HCT116 (cell line): ENCODE data around the gene ZMYM5. TPM values are rescaled to one million over a fixed set of nuclear protein-coding genes. Genes with fewer than 3 reads are reported as not detected.

Experiments
- ATAC-seq: fragments of 200-7000 bp; cut with Tn5 transposase; 2 replicates; pipeline ENCODE4 v1.9.1; 2020; ENCODE audit warnings: mild to moderate bottlenecking, moderate library complexity
- BruUV-seq: library from RNA; stranded (reverse); fragments of 400-500 nt; replicated peaks from 2 replicates; lab custom pipeline; 2021; lab: Mats Ljungman, UMichigan
- CTCF ChIA-PET: fragments of 300-600 bp; sonication (Branson Sonifier 250); formaldehyde crosslinking; loops from one replicate; lab custom pipeline; 2021; ENCODE audit warnings: antibody characterized with exemption; lab: Charles Lee
- POLR2A ChIA-PET: fragments of 300-600, 350-600 bp; sonication (Branson Sonifier 250); formaldehyde crosslinking; loops from one replicate; lab custom pipeline; 2021; ENCODE audit warnings: antibody characterized with exemption; lab: Charles Lee
- RAD21 ChIA-PET, 2 experiments: fragments of 300-600 bp; sonication (Branson Sonifier 250); formaldehyde crosslinking; loops; one replicate each; lab custom pipeline; 2023; ENCODE audit warnings: low total read pairs in 2 of 2; ENCODE audit not compliant: uncharacterized antibody in 2 of 2, unreplicated experiment in 2 of 2, low non-redundant PET in 1 of 2; lab: Charles Lee
- DNase-seq: peaks from one replicate; pipeline ENCODE4 v3.0.0-alpha.2; 2010; ENCODE audit warnings: low read depth, low spot score
- H2AFZ ChIP-seq: fragments of 200-600 bp; shearing (Covaris generic), sonication (generic); 2 replicates; pipeline ENCODE4 v1.6.1; 2017; ENCODE audit warnings: low read depth, mixed run types, mixed read lengths, antibody characterized with exemption, low read length; ENCODE audit not compliant: poor library complexity, severe bottlenecking
- H3K27ac ChIP-seq: 2 replicates; pipeline ENCODE4 v1.5.1; 2012; ENCODE audit warnings: low read depth, low read length
- H3K27me3 ChIP-seq: fragments of 200-600 bp; sonication (generic); 2 replicates; pipeline ENCODE4 v1.6.1; 2016; ENCODE audit warnings: mixed run types, low read length, mixed read lengths; ENCODE audit not compliant: insufficient read depth
- H3K36me3 ChIP-seq, 2 experiments: fragments of 200-500 bp in 1 of 2; fragments of 200-600 bp in 1 of 2; sonication (Bioruptor generic) in 1 of 2; sonication (generic) in 1 of 2; 2 replicates each; pipeline versions ENCODE4 v1.5.1 to v1.6.1; 2014 to 2016; ENCODE audit warnings: low read length in 2 of 2, inconsistent platforms in 1 of 2, mixed read lengths in 1 of 2, mixed run types in 1 of 2; ENCODE audit not compliant: insufficient read depth in 2 of 2, control insufficient read depth in 1 of 2
- H3K4me1 ChIP-seq, 2 experiments: fragments of 200-600 bp in 1 of 2; sonication (generic) in 1 of 2; 2 replicates each; pipeline versions ENCODE4 v1.5.1 to v1.6.1; 2012 to 2017; ENCODE audit warnings: low read length in 2 of 2, inconsistent platforms in 1 of 2, mild to moderate bottlenecking in 1 of 2, mixed read lengths in 1 of 2, mixed run types in 1 of 2, moderate library complexity in 1 of 2; ENCODE audit not compliant: insufficient read depth in 2 of 2, control insufficient read depth in 1 of 2
- H3K4me2 ChIP-seq: fragments of 200-600 bp; sonication (generic); 2 replicates; pipeline ENCODE4 v1.6.1; 2017; ENCODE audit warnings: mixed run types, low read length, mixed read lengths
- H3K4me3 ChIP-seq, 2 experiments: fragments of 200-600 bp in 1 of 2; sonication (generic) in 1 of 2; replicated peaks in 1 of 2; 2 replicates each; pipeline ENCODE4 v1.5.1; 2011 to 2016; ENCODE audit warnings: low read length in 2 of 2, control low read depth in 1 of 2, low read depth in 1 of 2, mild to moderate bottlenecking in 1 of 2, mixed read lengths in 1 of 2, mixed run types in 1 of 2
- H3K79me2 ChIP-seq: fragments of 200-600 bp; sonication (generic); 2 replicates; pipeline ENCODE4 v1.6.1; 2017; ENCODE audit warnings: mild to moderate bottlenecking, mixed run types, low read length, moderate library complexity, mixed read lengths; ENCODE audit not compliant: insufficient read depth
- H3K9ac ChIP-seq: fragments of 200-600 bp; sonication (generic); 2 replicates; pipeline ENCODE4 v1.6.1; 2016; ENCODE audit warnings: low read length, mixed read lengths
- H3K9me2 ChIP-seq: fragments of 200-600 bp; sonication (generic), shearing (Covaris generic); 2 replicates; pipeline ENCODE4 v1.6.1; 2017; ENCODE audit warnings: mixed run types, mild to moderate bottlenecking, moderate library complexity; ENCODE audit not compliant: insufficient read depth
- H3K9me3 ChIP-seq, 2 experiments: fragments of 200-500 bp in 1 of 2; fragments of 200-600 bp in 1 of 2; sonication (Bioruptor generic) in 1 of 2; sonication (generic) in 1 of 2; 2 replicates each; pipeline ENCODE4 v1.6.1; 2014 to 2017; ENCODE audit warnings: low read length in 2 of 2, mixed read lengths in 2 of 2, inconsistent platforms in 1 of 2, low read depth in 1 of 2, mild to moderate bottlenecking in 1 of 2, mixed run types in 1 of 2, moderate library complexity in 1 of 2; ENCODE audit not compliant: control insufficient read depth in 1 of 2, insufficient read depth in 1 of 2
- H4K20me1 ChIP-seq: fragments of 200-600 bp; sonication (generic), shearing (Covaris generic); 2 replicates; pipeline ENCODE4 v1.6.1; 2017; ENCODE audit warnings: mixed run types, mild to moderate bottlenecking, moderate library complexity; ENCODE audit not compliant: insufficient read depth
- CBX3 ChIP-seq: IDR thresholded peaks from 2 replicates; pipeline ENCODE4 v1.6.1; 2012; ENCODE audit warnings: low read depth
- CEBPB ChIP-seq: IDR thresholded peaks from 2 replicates; pipeline ENCODE4 v1.6.1; 2012; ENCODE audit warnings: low read depth
- CTCF ChIP-seq, 3 experiments: fragments of 200-600 bp in 1 of 3; sonication (generic) in 1 of 3; IDR thresholded peaks in 2 of 3; conservative IDR thresholded peaks in 1 of 3; 2 replicates each; pipeline ENCODE4 v1.5.1; 2012 to 2017; ENCODE audit warnings: low read depth in 2 of 3, low read length in 2 of 3, antibody characterized with exemption in 1 of 3, borderline replicate concordance in 1 of 3, control low read depth in 1 of 3, mild to moderate bottlenecking in 1 of 3, mixed read lengths in 1 of 3, mixed run types in 1 of 3, moderate library complexity in 1 of 3; ENCODE audit not compliant: insufficient read depth in 1 of 3
- EGR1 ChIP-seq: IDR thresholded peaks from 2 replicates; pipeline ENCODE4 v1.6.1; 2012; ENCODE audit warnings: low read depth
- ELF1 ChIP-seq: IDR thresholded peaks from 2 replicates; pipeline ENCODE4 v1.6.1; 2012; ENCODE audit warnings: low read depth, borderline replicate concordance
- EZH2 ChIP-seq: fragments of 200-600 bp; sonication (generic); IDR thresholded peaks from 2 replicates; pipeline ENCODE4 v1.6.1; 2017; ENCODE audit warnings: antibody characterized with exemption, mixed run types
- EZH2phosphoT487 ChIP-seq: fragments of 200-600 bp; IDR thresholded peaks from 2 replicates; pipeline ENCODE4 v1.6.1; 2018; ENCODE audit warnings: antibody characterized with exemption, borderline replicate concordance
- JUND ChIP-seq: IDR thresholded peaks from 2 replicates; pipeline ENCODE4 v1.6.1; 2012
- MAX ChIP-seq: IDR thresholded peaks from 2 replicates; pipeline ENCODE4 v1.6.1; 2012
- POLR2AphosphoS5 ChIP-seq: IDR thresholded peaks from 2 replicates; pipeline ENCODE4 v1.6.1; 2011; ENCODE audit warnings: mild to moderate bottlenecking, low read depth, low read length, moderate library complexity
- REST ChIP-seq: IDR thresholded peaks from 2 replicates; pipeline ENCODE4 v1.6.1; 2012; ENCODE audit warnings: low read depth
- SIN3A ChIP-seq: IDR thresholded peaks from 2 replicates; pipeline ENCODE4 v1.6.1; 2012; ENCODE audit warnings: low read depth
- SP1 ChIP-seq: IDR thresholded peaks from 2 replicates; pipeline ENCODE4 v1.6.1; 2012; ENCODE audit warnings: low read depth
- YY1 ChIP-seq: IDR thresholded peaks from 2 replicates; pipeline ENCODE4 v1.6.1; 2011; ENCODE audit warnings: low read length, low read depth, moderate library complexity, mild to moderate bottlenecking; ENCODE audit not compliant: insufficient replicate concordance; ENCODE audit errors: extremely low read depth
- ZBTB33 ChIP-seq: IDR thresholded peaks from 2 replicates; pipeline ENCODE4 v1.6.1; 2011; ENCODE audit warnings: mild to moderate bottlenecking, low read length, moderate library complexity; ENCODE audit not compliant: insufficient replicate concordance; ENCODE audit errors: extremely low read depth
- ZNF274 ChIP-seq: fragments of 200-500 bp; sonication (Bioruptor generic); IDR thresholded peaks from 2 replicates; pipeline ENCODE4 v1.6.1; 2014; ENCODE audit warnings: mild to moderate bottlenecking, low read depth, low read length, inconsistent platforms
- intact Hi-C: fragments of 100-400 bp; cut with micrococcal nuclease; formaldehyde crosslinking; loops from 2 replicates; pipeline ENCODE4 v1.10.0; 2022
- total RNA-seq: library from RNA; stranded (reverse); gene quantifications from one replicate; pipeline ENCODE4 v1.2.1, GENCODE V29; 2021; ENCODE audit not compliant: unreplicated experiment

Gene ZMYM5
- total RNA-seq, 1 experiment from 2014 or later, result 9.6 TPM

GRCh38 chr13:19861762-19862161 is 1.7 kb downstream of the ZMYM5 start:
- intact Hi-C loops, result no loop called here
- Histone ChIP-seq H4K20me1 (no peaks in the 10 kb centered on the region), H2AFZ (no peak overlapping the region), H3K36me3 (no peaks in the 10 kb centered on the region; a peak in 1 of 4 replicates), H3K9me3 (no peaks in the 10 kb centered on the region), H3K4me3 (peak overlapping the region; percentile 79 to 90), H3K4me2 (peak overlapping the region; percentile 92), H3K9me2 (no peaks in the 10 kb centered on the region), H3K27ac (peak overlapping the region; percentile 98), H3K79me2 (peaks cover 59% of the 10 kb centered on the region), H3K9ac (peak overlapping the region; percentile 85), H3K27me3 (no peaks in the 10 kb centered on the region), H3K4me1 (peaks cover 23 to 41% of the 10 kb centered on the region in 2 experiments)
- ChIA-PET RAD21 (interaction anchor here in 1 of 2 experiments (0.6 kb wide), 1 partner anchor 92 kb away, joined by 5 read pairs; no protein-coding TSS in a partner anchor), POLR2A (interaction anchor here (1.5 kb wide), 1 partner anchor 15 kb away, joined by 4 read pairs; no protein-coding TSS in a partner anchor), CTCF (interaction anchor here (1.0 kb wide), 1 partner anchor 44 kb away, joined by 3 read pairs; no protein-coding TSS in a partner anchor)
- DNase-seq (no peak), ATAC-seq (no peak)
- TF ChIP-seq CEBPB (no peak), SIN3A (no peak), JUND (no peak), EZH2phosphoT487 (no peak), POLR2AphosphoS5 (no peak), YY1 (no peak), SP1 (no peak), CBX3 (no peak), CTCF (IDR thresholded peaks at IDR 0.05 in 2 of 3, conservative IDR thresholded peaks at IDR 0.05 in 1 of 3; ENCODE audit: borderline replicate concordance in 1 of 3, insufficient read depth in 1 of 3, low read depth in 2 of 3, low read length in 2 of 3) (no peak), ELF1 (no peak), ZBTB33 (no peak), ZNF274 (no peak), REST (no peak), EZH2 (no peak), EGR1 (no peak), MAX (no peak)
- BruUV-seq, result no TSS peak
